K562 (cell line): ENCODE data around the gene CD6. TPM values are rescaled to one million over a fixed set of nuclear protein-coding genes. Genes with fewer than 3 reads are reported as not detected.

ENCODE experiments used
- ATAC-seq: fragments of 200-7000 bp; cut with Tn5 transposase; 3 replicates; pipeline ENCODE4 v1.9.1; 2020; ENCODE audit warnings: moderate library complexity
- BruUV-seq: library from RNA; stranded (reverse); fragments of 400-500 nt; replicated peaks from 2 replicates; lab custom pipeline; 2021; lab: Mats Ljungman, UMichigan
- CTCF ChIA-PET: fragments of 300-600 bp; formaldehyde crosslinking; extraction: SDS; loops from one replicate; lab custom pipeline; 2021; ENCODE audit warnings: low intra/inter-chr PET ratio; lab: Yijun Ruan, JAX
- POLR2A ChIA-PET: fragments of 300-600, 350-650 bp; sonication (Branson Sonifier 250); formaldehyde crosslinking; extraction: SDS; loops from one replicate; lab custom pipeline; 2021; ENCODE audit warnings: antibody characterized with exemption, inconsistent platforms; lab: Yijun Ruan, JAX
- DNase-seq, 4 experiments: peaks; one replicate each; pipeline versions ENCODE4 v3.0.0 to v3.0.0-alpha.2; 2011 to 2018; ENCODE audit warnings: low spot score in 3 of 4, mixed read lengths in 3 of 4; ENCODE audit errors: extremely low read depth in 1 of 4
- FAIRE-seq: peaks from 2 replicates; lab custom pipeline; 2011; peaks lifted over from hg19 to GRCh38; lab: Jason Lieb, UNC
- H2AFZ ChIP-seq: 2 replicates; pipeline ENCODE4 v1.6.0; 2011; ENCODE audit warnings: low read depth, low read length, control low read depth, inconsistent platforms
- H3K27ac ChIP-seq: fragments of 200-600 bp; 3 replicates; pipeline ENCODE4 v1.8.0; 2011; ENCODE audit warnings: low read depth, mild to moderate bottlenecking, control low read depth, inconsistent platforms, low read length, moderate library complexity, mixed read lengths; ENCODE audit errors: extremely low read depth
- H3K27me3 ChIP-seq, 2 experiments: fragments of 300-600 bp in 1 of 2; 2 replicates in 1 of 2; 3 replicates in 1 of 2; pipeline versions ENCODE4 v1.6.0 to v1.8.0; 2011; ENCODE audit warnings: inconsistent platforms in 2 of 2, low read length in 2 of 2, mild to moderate bottlenecking in 1 of 2, mixed read lengths in 1 of 2, moderate library complexity in 1 of 2; ENCODE audit not compliant: control insufficient read depth in 2 of 2, insufficient read depth in 2 of 2
- H3K36me3 ChIP-seq: fragments of 300-600 bp; 3 replicates; pipeline ENCODE4 v1.8.0; 2011; ENCODE audit warnings: mild to moderate bottlenecking, low read length, inconsistent platforms; ENCODE audit not compliant: control insufficient read depth, insufficient read depth
- H3K4me1 ChIP-seq, 2 experiments: fragments of 200-600 bp in 1 of 2; replicated peaks in 1 of 2; 2 replicates in 1 of 2; 3 replicates in 1 of 2; pipeline versions ENCODE4 v1.5.1 to v1.8.0; 2011; ENCODE audit warnings: inconsistent platforms in 2 of 2, low read length in 2 of 2, mild to moderate bottlenecking in 1 of 2, mixed read lengths in 1 of 2, moderate library complexity in 1 of 2; ENCODE audit not compliant: control insufficient read depth in 2 of 2, insufficient read depth in 2 of 2
- H3K4me2 ChIP-seq: 2 replicates; pipeline ENCODE4 v1.6.1; 2011; ENCODE audit warnings: low read length, control low read depth, inconsistent platforms, mixed read lengths; ENCODE audit not compliant: insufficient read depth
- H3K4me3 ChIP-seq: fragments of 200-600 bp; sonication (generic), shearing (Covaris generic); 2 replicates; pipeline ENCODE4 v1.5.1; 2016; ENCODE audit warnings: control low read depth, inconsistent platforms
- H3K79me2 ChIP-seq: fragments of 200-600 bp; 3 replicates; pipeline ENCODE4 v1.8.0; 2011; ENCODE audit warnings: low read length, inconsistent platforms; ENCODE audit not compliant: control insufficient read depth, insufficient read depth
- H3K9ac ChIP-seq, 2 experiments: 2 replicates each; pipeline versions ENCODE4 v1.6.0 to v1.6.1; 2011; ENCODE audit warnings: low read depth in 2 of 2, low read length in 2 of 2, control low read depth in 1 of 2, inconsistent platforms in 1 of 2, mild to moderate bottlenecking in 1 of 2, mixed read lengths in 1 of 2; ENCODE audit not compliant: insufficient read depth in 1 of 2
- H3K9me1 ChIP-seq: one replicate; pipeline ENCODE4 v1.6.0; 2011; ENCODE audit warnings: inconsistent platforms, mild to moderate bottlenecking, low read length, moderate library complexity; ENCODE audit not compliant: control insufficient read depth, insufficient read depth
- H3K9me3 ChIP-seq: replicated peaks from 2 replicates; pipeline ENCODE4 v1.5.1; 2011; ENCODE audit warnings: low read depth, low read length, inconsistent platforms; ENCODE audit not compliant: control insufficient read depth, insufficient read depth
- H4K20me1 ChIP-seq: replicated peaks from 2 replicates; pipeline ENCODE4 v1.6.1; 2011; ENCODE audit warnings: low read length, inconsistent platforms, mixed read lengths; ENCODE audit not compliant: control insufficient read depth, insufficient read depth
- CAMTA2 ChIP-seq: fragments of 250-450 bp; sonication (Bioruptor Pico); conservative IDR thresholded peaks from 2 replicates; pipeline ENCODE4 v1.5.1; 2022
- EWSR1 ChIP-seq: fragments of 450-650 bp; IDR thresholded peaks from 2 replicates; pipeline ENCODE4 v1.6.1; 2018; ENCODE audit warnings: borderline replicate concordance, mild to moderate bottlenecking, low read depth, moderate library complexity; ENCODE audit not compliant: partially characterized antibody
- GTF2F1 ChIP-seq: IDR thresholded peaks from 2 replicates; pipeline ENCODE4 v1.6.1; 2011; ENCODE audit warnings: low read depth, low read length, improper control_type of control experiment
- NFIX ChIP-seq: fragments of 250-450 bp; sonication (Bioruptor Pico); IDR thresholded peaks from 2 replicates; pipeline ENCODE4 v1.4.0; 2020; ENCODE audit warnings: low read depth, mild to moderate bottlenecking, moderate library complexity
- SREBF2 ChIP-seq: sonication (generic); formaldehyde crosslinking; IDR thresholded peaks from 2 replicates; pipeline ENCODE4 v1.4.0; 2020; ENCODE audit warnings: mild to moderate bottlenecking, missing genetic modification reagents
- ZKSCAN3 ChIP-seq: fragments of 250-450 bp; sonication (Bioruptor Pico); IDR thresholded peaks from 2 replicates; pipeline ENCODE4 v1.4.0; 2020
- ZNF347 ChIP-seq: fragments of 450-650 bp; formaldehyde crosslinking; IDR thresholded peaks from 2 replicates; pipeline ENCODE4 v1.4.0; 2020; ENCODE audit warnings: low read depth, mild to moderate bottlenecking, moderate library complexity
- ZNF551 ChIP-seq: fragments of 250-450 bp; sonication (Bioruptor Pico); IDR thresholded peaks from 2 replicates; pipeline ENCODE4 v1.5.0; 2021; ENCODE audit warnings: mild to moderate bottlenecking, moderate library complexity
- ZZZ3 ChIP-seq: fragments of 450-650 bp; IDR thresholded peaks from 2 replicates; pipeline ENCODE4 v1.6.1; 2016; ENCODE audit warnings: antibody characterized with exemption, mild to moderate bottlenecking, moderate library complexity
- whole genome bisulfite sequencing: fragments of 100-300 bp; shearing (Covaris generic); methylation state at CpG from one replicate; pipeline ENCODE4 v1.1.6; 2016; ENCODE audit warnings: low coverage, mixed read lengths; ENCODE audit not compliant: insufficient coverage; ENCODE audit errors: missing lambda C conversion rate; 5-methylcytosine and 5-hydroxymethylcytosine counted together
- in situ Hi-C: fragments of 300-500 bp; cut with MboI; formaldehyde crosslinking; loops from 4 replicates; pipeline ENCODE4 v1.15.0; 2018; ENCODE audit warnings: inconsistent platforms, mixed read lengths
- intact Hi-C: fragments of 100-400 bp; cut with micrococcal nuclease; formaldehyde crosslinking; loops from 2 replicates; pipeline ENCODE4 v1.14.2; 2022
- polyA plus RNA-seq, 8 experiments: library from polyadenylated mRNA; depleted of rRNA in 4 of 8; stranded (reverse) in 5 of 8; unstranded in 3 of 8; fragments of >200 nt; fragmentation: Nextera tagmentation in 2 of 8; fragmentation: Illumina TruSeq in 1 of 8; extraction: Ambion mirVana in 2 of 8; extraction: Trizol in 1 of 8; gene quantifications; 2 replicates each; pipeline versions ENCODE4 v1.2.1 to v1.2.3, GENCODE V29; 2011 to 2014; ENCODE audit warnings: inconsistent platforms in 1 of 8, missing spikeins in 1 of 8
- total RNA-seq, 7 experiments: library from RNA; depleted of rRNA in 6 of 7; stranded (reverse); fragments of >200 nt in 6 of 7; fragmentation: Illumina TruSeq in 2 of 7; extraction: Trizol in 2 of 7; gene quantifications; 2 replicates each; pipeline versions ENCODE4 v1.2.1 to v1.2.3, GENCODE V29; 2011 to 2021; ENCODE audit warnings: low replicate concordance in 1 of 7
- TF ChIP-seq, protein P1 (sequence below): sonication (generic); formaldehyde crosslinking; IDR thresholded peaks from 2 replicates; pipeline ENCODE4 v1.8.0; 2022; ENCODE audit warnings: missing genetic modification reagents, mild to moderate bottlenecking, borderline replicate concordance
- TF ChIP-seq, protein P2 (sequence below): IDR thresholded peaks from 3 replicates; pipeline ENCODE4 v1.6.1; 2011; ENCODE audit warnings: borderline replicate concordance, mild to moderate bottlenecking, moderate library complexity; ENCODE audit not compliant: insufficient read length; ENCODE audit errors: extremely low read depth

Gene CD6
- total and polyA plus RNA-seq, 9 of the 15 experiments (the other 6 are each of a cell fraction or from before 2014, with no cell fraction given): 0.84 TPM; not detected in 8

DNA sequence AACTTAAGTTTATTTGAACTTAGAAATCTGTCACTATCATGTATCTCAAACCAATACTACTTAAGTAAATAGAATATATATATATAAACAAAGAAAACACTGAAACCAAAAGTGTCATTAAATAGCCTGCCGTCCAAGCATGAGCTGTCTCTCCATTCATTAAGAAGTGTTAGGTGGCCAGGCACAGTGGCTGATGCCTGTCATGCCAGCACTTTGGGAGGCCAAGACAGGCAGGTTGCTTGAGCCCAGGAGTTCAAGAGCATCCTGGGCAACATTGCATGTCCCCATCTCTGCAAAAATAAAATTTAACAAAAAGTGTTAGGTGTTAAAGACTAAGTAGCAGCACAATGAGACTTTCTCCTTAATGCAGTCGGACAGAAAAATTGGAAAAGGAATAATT is 14.0 kb downstream of the CD6 start:
- in situ Hi-C loops: no loop called here
- DNase-seq (no peak), FAIRE-seq (no peak), ATAC-seq (no peak)
- TF ChIP-seq CAMTA2 (no peak), GTF2F1 (no peak), EWSR1 (no peak)
- Histone ChIP-seq H3K9ac (no peak overlapping the region), H3K9me1 (no peaks in the 10 kb centered on the region), H3K36me3 (no peaks in the 10 kb centered on the region), H3K27ac (no peak overlapping the region), H4K20me1 (0 out of 2 replicates have a peak, but pooled peaks cover 3% of the 10 kb centered on the region), H3K9me3 (no peaks in the 10 kb centered on the region), H3K4me1 (no peaks in the 10 kb centered on the region), H3K4me3 (no peak overlapping the region), H3K4me2 (no peak overlapping the region), H2AFZ (no peak overlapping the region), H3K27me3 (peaks cover 46 to 74% of the 10 kb centered on the region in 2 experiments), H3K79me2 (no peaks in the 10 kb centered on the region)
- BruUV-seq: no TSS peak
- intact Hi-C loops: no loop called here
- CTCF ChIA-PET: no interaction called here
- POLR2A ChIA-PET: no interaction called here
- WGBS: 0% methylated on average over 2 of the region's 2 CpGs

DNA sequence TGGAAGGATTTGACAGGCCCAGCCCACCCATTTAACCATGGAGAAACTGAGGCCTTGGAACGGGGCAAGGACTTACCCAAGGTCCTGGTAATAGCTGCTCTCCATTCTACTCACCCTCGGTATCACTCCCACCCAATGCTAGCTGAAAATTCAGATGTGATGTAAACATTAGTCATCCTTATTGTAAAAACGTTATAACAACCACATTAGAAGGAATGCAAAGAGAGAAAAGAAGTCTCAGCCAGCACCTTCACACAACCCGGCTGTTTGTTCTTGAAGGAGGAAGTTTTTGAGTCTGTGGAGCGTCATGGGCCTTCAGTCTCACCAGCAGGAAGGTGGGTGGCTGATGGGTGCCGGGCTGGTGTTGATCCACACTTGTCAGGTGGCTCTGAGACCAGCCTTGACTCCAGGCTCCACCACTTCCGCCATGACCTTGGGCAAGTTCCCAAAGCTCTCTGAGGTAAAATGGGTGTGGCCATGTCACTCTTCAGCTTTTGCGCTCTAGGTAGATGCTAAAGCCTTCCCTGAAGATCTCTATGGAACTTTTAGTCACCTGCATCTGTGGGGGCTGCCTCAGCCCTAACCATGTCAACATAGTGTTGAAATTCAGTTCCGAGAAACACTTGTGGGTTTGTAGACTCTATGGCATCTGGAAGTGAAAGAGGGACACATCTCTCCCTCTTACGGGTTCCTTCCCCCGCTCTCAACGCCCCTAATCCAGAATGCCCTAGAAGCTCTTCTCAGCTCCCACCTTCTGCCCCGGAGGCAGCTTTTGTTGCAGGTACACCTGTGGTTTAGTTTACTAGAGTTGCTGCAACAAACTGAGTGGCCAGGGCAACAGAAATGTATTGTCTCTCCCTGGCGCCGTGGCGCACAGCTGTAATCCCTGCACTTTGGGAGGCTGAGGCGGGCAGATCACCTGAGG is 14.8 kb downstream of the CD6 start:
- Histone ChIP-seq H3K79me2 (no peaks in the 10 kb centered on the region), H3K4me1 (no peaks in the 10 kb centered on the region), H3K9me1 (no peaks in the 10 kb centered on the region), H3K9ac (no peak overlapping the region), H4K20me1 (0 out of 2 replicates have a peak, but pooled peaks cover 3% of the 10 kb centered on the region), H3K4me2 (no peak overlapping the region), H3K27ac (no peak overlapping the region), H3K27me3 (peaks cover 42 to 69% of the 10 kb centered on the region in 2 experiments), H3K36me3 (no peaks in the 10 kb centered on the region), H2AFZ (no peak overlapping the region), H3K4me3 (no peak overlapping the region), H3K9me3 (no peaks in the 10 kb centered on the region)
- no peak for FAIRE-seq
- no peak for DNase-seq
- in situ Hi-C loops (no loop called here), intact Hi-C loops (no loop called here)
- ChIA-PET POLR2A (interaction anchor here (0.6 to 0.7 kb wide), 2 partner anchors 154 to 417 kb away, joined by 3 read pairs; no protein-coding TSS in a partner anchor), CTCF (no interaction called here)
- ATAC-seq: no peak
- 11% methylated on average over 17 of the region's 17 CpGs for WGBS
- no TSS peak for BruUV-seq
- TF ChIP-seq SREBF2 (CRISPR knock-in tag) (no peak), NFIX (CRISPR knock-in tag) (no peak), ZNF347 (no peak), ZNF551 (CRISPR knock-in tag) (no peak), ZKSCAN3 (CRISPR knock-in tag) (no peak), ZZZ3 (no peak)
- TF ChIP-seq, protein P1, sequence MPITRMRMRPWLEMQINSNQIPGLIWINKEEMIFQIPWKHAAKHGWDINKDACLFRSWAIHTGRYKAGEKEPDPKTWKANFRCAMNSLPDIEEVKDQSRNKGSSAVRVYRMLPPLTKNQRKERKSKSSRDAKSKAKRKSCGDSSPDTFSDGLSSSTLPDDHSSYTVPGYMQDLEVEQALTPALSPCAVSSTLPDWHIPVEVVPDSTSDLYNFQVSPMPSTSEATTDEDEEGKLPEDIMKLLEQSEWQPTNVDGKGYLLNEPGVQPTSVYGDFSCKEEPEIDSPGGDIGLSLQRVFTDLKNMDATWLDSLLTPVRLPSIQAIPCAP (CRISPR knock-in tag): no peak
- TF ChIP-seq, protein P2, sequence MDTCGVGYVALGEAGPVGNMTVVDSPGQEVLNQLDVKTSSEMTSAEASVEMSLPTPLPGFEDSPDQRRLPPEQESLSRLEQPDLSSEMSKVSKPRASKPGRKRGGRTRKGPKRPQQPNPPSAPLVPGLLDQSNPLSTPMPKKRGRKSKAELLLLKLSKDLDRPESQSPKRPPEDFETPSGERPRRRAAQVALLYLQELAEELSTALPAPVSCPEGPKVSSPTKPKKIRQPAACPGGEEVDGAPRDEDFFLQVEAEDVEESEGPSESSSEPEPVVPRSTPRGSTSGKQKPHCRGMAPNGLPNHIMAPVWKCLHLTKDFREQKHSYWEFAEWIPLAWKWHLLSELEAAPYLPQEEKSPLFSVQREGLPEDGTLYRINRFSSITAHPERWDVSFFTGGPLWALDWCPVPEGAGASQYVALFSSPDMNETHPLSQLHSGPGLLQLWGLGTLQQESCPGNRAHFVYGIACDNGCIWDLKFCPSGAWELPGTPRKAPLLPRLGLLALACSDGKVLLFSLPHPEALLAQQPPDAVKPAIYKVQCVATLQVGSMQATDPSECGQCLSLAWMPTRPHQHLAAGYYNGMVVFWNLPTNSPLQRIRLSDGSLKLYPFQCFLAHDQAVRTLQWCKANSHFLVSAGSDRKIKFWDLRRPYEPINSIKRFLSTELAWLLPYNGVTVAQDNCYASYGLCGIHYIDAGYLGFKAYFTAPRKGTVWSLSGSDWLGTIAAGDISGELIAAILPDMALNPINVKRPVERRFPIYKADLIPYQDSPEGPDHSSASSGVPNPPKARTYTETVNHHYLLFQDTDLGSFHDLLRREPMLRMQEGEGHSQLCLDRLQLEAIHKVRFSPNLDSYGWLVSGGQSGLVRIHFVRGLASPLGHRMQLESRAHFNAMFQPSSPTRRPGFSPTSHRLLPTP: no peak
